Adrenal gland (tissue), 12 donors: ENCODE measurements around the gene TUBB2B. TPM values are rescaled to one million over a fixed set of nuclear protein-coding genes. Genes with fewer than 3 reads are reported as not detected.

Source experiments
- DNase-seq, 7 donors: peaks; one replicate each; pipeline ENCODE4 v3.0.0-alpha.2; 2019 to 2020
- H3K27ac ChIP-seq, 5 donors: fragments of 200-600 bp; sonication (generic) in 4 of 5; 1 replicate in 3 of 5; 2 replicates in 2 of 5; pipeline versions ENCODE4 v1.5.1 to v1.8.0; 2016 to 2020; ENCODE audit warnings: mild to moderate bottlenecking in 1 of 5
- H3K27me3 ChIP-seq: fragments of 200-600 bp; 2 replicates; pipeline ENCODE4 v1.8.0; 2021
- H3K36me3 ChIP-seq, 2 donors: fragments of 200-600 bp; replicated peaks in 1 of 2; 1 replicate in 1 of 2; 2 replicates in 1 of 2; pipeline versions ENCODE4 v1.5.1 to v1.8.0; 2018 to 2022
- H3K4me1 ChIP-seq, 2 donors: fragments of 200-600 bp; replicated peaks in 1 of 2; 1 replicate in 1 of 2; 2 replicates in 1 of 2; pipeline versions ENCODE4 v1.5.1 to v1.8.0; 2018 to 2021
- H3K4me3 ChIP-seq, 4 donors: fragments of 200-600 bp; sonication (generic) in 3 of 4; one replicate each; pipeline ENCODE4 v1.5.1; 2016 to 2018
- H3K9me3 ChIP-seq, 3 donors: fragments of 200-600 bp; sonication (generic) in 1 of 3; replicated peaks in 1 of 3; 1 replicate in 2 of 3; 2 replicates in 1 of 3; pipeline versions ENCODE4 v1.5.1 to v1.8.0; 2016 to 2021
- POLR2A ChIP-seq, 2 donors: fragments of 450-650 bp; IDR thresholded peaks; one replicate each; pipeline ENCODE4 v1.6.1; 2017; ENCODE audit warnings: antibody characterized with exemption in 2 of 2, mild to moderate bottlenecking in 2 of 2, moderate library complexity in 1 of 2
- WGBS, 4 donors: extraction: QIAGEN DNeasy Blood & Tissue Kit in 2 of 4; methylation state at CpG; one replicate each; pipeline versions ENCODE4 v1.1.5 to v1.1.7; 2013 to 2017; 5-methylcytosine and 5-hydroxymethylcytosine counted together
- intact Hi-C, 2 donors: fragments of 100-400 bp; cut with DNase I; formaldehyde crosslinking; loops; one replicate each; pipeline versions ENCODE4 v1.14.1 to v1.15.0; 2022 to 2023
- polyA plus RNA-seq, 3 donors: library from polyadenylated mRNA; stranded (reverse); fragments of 200-250 nt in 2 of 3; fragments of 350-450 nt in 1 of 3; fragmentation: Illumina TruSeq in 1 of 3; extraction: RNeasy Lipid Tissue Mini Kit (QIAGEN cat#74804) in 1 of 3; gene quantifications; one replicate each; pipeline ENCODE4 v1.2.3, GENCODE V29; 2013 to 2014
- total RNA-seq, 9 donors: library from RNA; depleted of rRNA in 4 of 9; stranded (reverse); fragments of >200 nt in 4 of 9; fragments of 120-200 nt in 1 of 9; fragmentation: NEBNext Ultra II Directional in 1 of 9; extraction: Animal tissue kit (Norgen Biotek cat#: 25700) in 1 of 9; gene quantifications; one replicate each; pipeline versions ENCODE4 v1.1.0 to v1.2.4, GENCODE V29; 2013 to 2023
- TF ChIP-seq, protein P1 (sequence below), 6 experiments: fragments of 450-650 bp in 4 of 6; fragments of 200-600 bp in 2 of 6; sonication (generic) in 1 of 6; IDR thresholded peaks; 1 replicate in 5 of 6; 2 replicates in 1 of 6; pipeline versions ENCODE4 v1.5.1 to v1.8.0; 2016 to 2021; ENCODE audit warnings: antibody characterized with exemption in 6 of 6, mild to moderate bottlenecking in 2 of 6, moderate library complexity in 1 of 6
- donor health status: healthy with polysubstance abuse.
- donor health status: Bipolar disorder and iron deficiency.
- donor health status: DM: yes; HTN: yes; CAD: no.
- donor health status: DM: no; HTN: no; CAD: no.
- donor health status: DM: no; HTN: no; CAD: no.
- donor health status: DM: yes; HTN: yes; CAD: no.

TUBB2B gene
- total and polyA plus RNA-seq, 12 donors, result 0.98 to 37.3 (median 2.1) TPM; not detected in 1

GRCh38 chr6:3206339-3207015 lies 21.0 kb downstream of the TUBB2B start:
- TF ChIP-seq, protein P1, sequence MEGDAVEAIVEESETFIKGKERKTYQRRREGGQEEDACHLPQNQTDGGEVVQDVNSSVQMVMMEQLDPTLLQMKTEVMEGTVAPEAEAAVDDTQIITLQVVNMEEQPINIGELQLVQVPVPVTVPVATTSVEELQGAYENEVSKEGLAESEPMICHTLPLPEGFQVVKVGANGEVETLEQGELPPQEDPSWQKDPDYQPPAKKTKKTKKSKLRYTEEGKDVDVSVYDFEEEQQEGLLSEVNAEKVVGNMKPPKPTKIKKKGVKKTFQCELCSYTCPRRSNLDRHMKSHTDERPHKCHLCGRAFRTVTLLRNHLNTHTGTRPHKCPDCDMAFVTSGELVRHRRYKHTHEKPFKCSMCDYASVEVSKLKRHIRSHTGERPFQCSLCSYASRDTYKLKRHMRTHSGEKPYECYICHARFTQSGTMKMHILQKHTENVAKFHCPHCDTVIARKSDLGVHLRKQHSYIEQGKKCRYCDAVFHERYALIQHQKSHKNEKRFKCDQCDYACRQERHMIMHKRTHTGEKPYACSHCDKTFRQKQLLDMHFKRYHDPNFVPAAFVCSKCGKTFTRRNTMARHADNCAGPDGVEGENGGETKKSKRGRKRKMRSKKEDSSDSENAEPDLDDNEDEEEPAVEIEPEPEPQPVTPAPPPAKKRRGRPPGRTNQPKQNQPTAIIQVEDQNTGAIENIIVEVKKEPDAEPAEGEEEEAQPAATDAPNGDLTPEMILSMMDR (IDR thresholded peaks at IDR 0.05), result no peak
- TF ChIP-seq POLR2A (IDR thresholded peaks at IDR 0.05), result no peak
- no peaks in the 10 kb centered on the region for H3K4me1 ChIP-seq
- intact Hi-C loops, result no loop called here
- DNase-seq, result no peak
- WGBS, 4 donors, result 80 to 83% (median 83%) methylated on average over 7 of the region's 7 CpGs
- no peaks in the 10 kb centered on the region for H3K36me3 ChIP-seq
- H3K27me3 ChIP-seq, result no peaks in the 10 kb centered on the region
- H3K27ac ChIP-seq, result no peak overlapping the region
- no peaks in the 10 kb centered on the region for H3K9me3 ChIP-seq
- no peak overlapping the region for H3K4me3 ChIP-seq

DNA sequence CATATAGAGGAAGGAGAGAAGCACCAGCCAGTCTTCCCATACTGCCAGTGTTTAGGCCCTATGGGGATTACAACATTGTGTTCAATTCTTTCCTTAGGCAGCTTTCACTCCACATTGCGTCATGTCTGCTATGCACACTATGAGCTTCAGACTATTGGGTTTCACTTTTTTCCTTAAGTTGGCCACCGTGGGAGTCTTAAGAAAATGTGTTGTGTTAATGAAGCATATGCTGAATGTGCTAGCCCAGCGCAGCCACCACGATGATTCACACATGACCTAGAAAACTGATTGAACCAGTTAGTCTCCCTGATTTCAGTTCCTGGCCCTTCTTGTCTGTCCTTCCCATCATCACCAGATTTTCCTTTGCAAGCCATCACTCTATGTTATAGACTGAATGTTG lies 21.5 kb downstream of the TUBB2B start:
- TF ChIP-seq, protein P1 (IDR thresholded peaks at IDR 0.05), result no peak
- TF ChIP-seq POLR2A (IDR thresholded peaks at IDR 0.05), result no peak
- no peaks in the 10 kb centered on the region for H3K4me1 ChIP-seq
- DNase-seq, result no peak
- 65 to 77% (median 69%) methylated on average over 4 of the region's 4 CpGs for WGBS, 4 donors
- no peaks in the 10 kb centered on the region for H3K9me3 ChIP-seq
- intact Hi-C loops, result no loop called here
- H3K27ac ChIP-seq, result no peak overlapping the region
- H3K4me3 ChIP-seq, result no peak overlapping the region
- no peaks in the 10 kb centered on the region for H3K36me3 ChIP-seq
- H3K27me3 ChIP-seq, result no peaks in the 10 kb centered on the region

DNA sequence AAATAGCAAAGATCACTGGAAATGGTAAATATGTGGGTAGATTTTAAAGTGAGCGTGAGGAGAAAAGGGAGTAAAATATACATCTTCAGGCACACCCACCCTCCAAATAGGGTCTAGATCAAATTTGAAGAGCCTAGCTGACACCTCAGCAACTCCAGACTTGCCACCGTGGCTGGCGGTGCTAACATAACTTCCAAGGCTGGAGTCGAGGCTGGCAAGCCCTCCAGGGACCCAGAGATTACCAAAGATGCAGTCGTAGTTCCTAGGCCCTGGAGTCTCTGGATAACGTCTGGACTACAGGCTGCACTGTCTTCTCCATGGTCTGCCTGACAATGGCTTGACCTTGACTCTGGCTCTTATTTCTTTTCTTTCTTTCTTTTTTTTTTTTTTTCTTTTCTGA lies 22.5 kb downstream of the TUBB2B start:
- TF ChIP-seq POLR2A (IDR thresholded peaks at IDR 0.05), result no peak
- TF ChIP-seq, protein P1 (IDR thresholded peaks at IDR 0.05), result no peak
- Histone ChIP-seq H3K36me3 (no peaks in the 10 kb centered on the region), H3K4me3 (no peak overlapping the region), H3K4me1 (no peaks in the 10 kb centered on the region), H3K27me3 (no peaks in the 10 kb centered on the region), H3K27ac (no peak overlapping the region), H3K9me3 (no peaks in the 10 kb centered on the region)
- intact Hi-C loops, result no loop called here
- 73 to 92% (median 87%) methylated on average over 6 of the region's 6 CpGs for WGBS, 4 donors
- no peak for DNase-seq

GRCh38 chr6:3202999-3203696 lies 24.3 kb downstream of the TUBB2B start:
- H3K27me3 ChIP-seq, result no peaks in the 10 kb centered on the region
- no peaks in the 10 kb centered on the region for H3K4me1 ChIP-seq
- H3K4me3 ChIP-seq, result no peak overlapping the region
- WGBS, 4 donors, result 67 to 76% (median 72%) methylated on average over 7 of the region's 7 CpGs
- no peak overlapping the region for H3K27ac ChIP-seq
- H3K9me3 ChIP-seq, result no peaks in the 10 kb centered on the region
- no peaks in the 10 kb centered on the region for H3K36me3 ChIP-seq
- intact Hi-C loops, result no loop called here
- TF ChIP-seq, protein P1 (IDR thresholded peaks at IDR 0.05), result no peak
- TF ChIP-seq POLR2A (IDR thresholded peaks at IDR 0.05), result no peak
- DNase-seq, result no peak
